Liver (tissue), 9 donors: ENCODE measurements around the gene SUB1. TPM values are rescaled to one million over a fixed set of nuclear protein-coding genes. Genes with fewer than 3 reads are reported as not detected.
A peak's percentile ranks its signal among the peaks of the same experiment; 100 is the strongest.

ENCODE experiments used
- DNase-seq: peaks from one replicate; pipeline ENCODE4 v3.0.0-alpha.2; 2017; ENCODE audit warnings: low spot score
- H3K27ac ChIP-seq, 2 donors: one replicate each; pipeline ENCODE4 v1.7.0; 2013; ENCODE audit warnings: inconsistent platforms in 2 of 2, low read length in 2 of 2, control low read depth in 1 of 2, low read depth in 1 of 2, mild to moderate bottlenecking in 1 of 2
- H3K27me3 ChIP-seq, 4 donors: one replicate each; pipeline versions ENCODE4 v1.6.1 to v1.7.0; 2013; ENCODE audit warnings: low read length in 3 of 4, inconsistent platforms in 1 of 4, mild to moderate bottlenecking in 1 of 4, moderate library complexity in 1 of 4; ENCODE audit not compliant: control insufficient read depth in 4 of 4, insufficient read depth in 4 of 4
- H3K36me3 ChIP-seq, 4 donors: one replicate each; pipeline versions ENCODE4 v1.6.1 to v1.7.0; 2013; ENCODE audit warnings: low read length in 3 of 4, mild to moderate bottlenecking in 3 of 4, low read depth in 1 of 4, moderate library complexity in 1 of 4; ENCODE audit not compliant: control insufficient read depth in 4 of 4, insufficient read depth in 3 of 4
- H3K4me1 ChIP-seq, 4 donors: one replicate each; pipeline versions ENCODE4 v1.6.1 to v1.7.0; 2013; ENCODE audit warnings: low read length in 3 of 4, mild to moderate bottlenecking in 3 of 4, moderate library complexity in 1 of 4; ENCODE audit not compliant: control insufficient read depth in 4 of 4, insufficient read depth in 4 of 4
- H3K4me3 ChIP-seq, 3 donors: one replicate each; pipeline versions ENCODE4 v1.6.1 to v1.7.0; 2013; ENCODE audit warnings: low read length in 3 of 3, control low read depth in 1 of 3, low read depth in 1 of 3, mild to moderate bottlenecking in 1 of 3
- H3K9ac ChIP-seq, 2 donors: one replicate each; pipeline ENCODE4 v1.7.0; 2013; ENCODE audit warnings: low read length in 2 of 2, mild to moderate bottlenecking in 2 of 2, moderate library complexity in 2 of 2, control low read depth in 1 of 2, low read depth in 1 of 2
- H3K9me3 ChIP-seq, 4 donors: one replicate each; pipeline versions ENCODE4 v1.6.1 to v1.7.0; 2013; ENCODE audit warnings: low read length in 3 of 4; ENCODE audit not compliant: control insufficient read depth in 4 of 4
- ATF3 ChIP-seq: IDR thresholded peaks from 2 replicates; pipeline ENCODE4 v1.6.1; 2016; ENCODE audit warnings: antibody characterized with exemption
- FOXA1 ChIP-seq: IDR thresholded peaks from 2 replicates; pipeline ENCODE4 v1.6.1; 2016; ENCODE audit warnings: antibody characterized with exemption
- FOXA2 ChIP-seq: IDR thresholded peaks from 2 replicates; pipeline ENCODE4 v1.6.1; 2016; ENCODE audit warnings: antibody characterized with exemption
- GABPA ChIP-seq, 2 donors: IDR thresholded peaks in 1 of 2; conservative IDR thresholded peaks in 1 of 2; 2 replicates each; pipeline ENCODE4 v1.6.1; 2016; ENCODE audit warnings: antibody characterized with exemption in 2 of 2, mild to moderate bottlenecking in 1 of 2, moderate library complexity in 1 of 2
- HNF4A ChIP-seq, 2 donors: conservative IDR thresholded peaks; 2 replicates each; pipeline ENCODE4 v1.6.1; 2016; ENCODE audit warnings: antibody characterized with exemption in 2 of 2, mild to moderate bottlenecking in 2 of 2
- HNF4G ChIP-seq: IDR thresholded peaks from 2 replicates; pipeline ENCODE4 v1.6.1; 2016; ENCODE audit warnings: antibody characterized with exemption
- JUND ChIP-seq, 2 donors: IDR thresholded peaks; 2 replicates each; pipeline ENCODE4 v1.6.1; 2016; ENCODE audit warnings: antibody characterized with exemption in 2 of 2
- NR2F2 ChIP-seq: IDR thresholded peaks from 2 replicates; pipeline ENCODE4 v1.6.1; 2016; ENCODE audit warnings: antibody characterized with exemption
- REST ChIP-seq: IDR thresholded peaks from 2 replicates; pipeline ENCODE4 v1.6.1; 2016; ENCODE audit warnings: antibody characterized with exemption, mild to moderate bottlenecking
- RXRA ChIP-seq, 2 donors: IDR thresholded peaks; 2 replicates each; pipeline ENCODE4 v1.6.1; 2017 to 2018; ENCODE audit warnings: antibody characterized with exemption in 2 of 2, mild to moderate bottlenecking in 1 of 2
- TAF1 ChIP-seq: conservative IDR thresholded peaks from 2 replicates; pipeline ENCODE4 v1.6.1; 2016; ENCODE audit warnings: antibody characterized with exemption, mild to moderate bottlenecking
- WGBS: extraction: QIAGEN DNeasy Blood & Tissue Kit; methylation state at CpG from one replicate; pipeline ENCODE4 v1.1.7; 2013; 5-methylcytosine and 5-hydroxymethylcytosine counted together
- polyA plus RNA-seq, 2 donors: library from polyadenylated mRNA; stranded (reverse) in 1 of 2; unstranded in 1 of 2; fragments of 200-250 nt in 1 of 2; fragments of >200 nt in 1 of 2; fragmentation: Nextera tagmentation in 1 of 2; extraction: Ambion mirVana in 1 of 2; gene quantifications; one replicate each; pipeline versions ENCODE4 v1.2.1 to v1.2.3, GENCODE V29; 2013 to 2015
- total RNA-seq, 2 donors: library from RNA; depleted of rRNA; stranded (reverse); fragments of >200 nt; gene quantifications; one replicate each; pipeline ENCODE4 v1.2.3, GENCODE V29; 2014
- TF ChIP-seq, protein P1 (sequence below): fragments of 150-350 bp; IDR thresholded peaks from 2 replicates; pipeline ENCODE4 v1.5.1; 2017; ENCODE audit warnings: improper control_type of control experiment, low read depth, low read length; ENCODE audit not compliant: missing input control
- donor health status: healthy.
- donor health status: healthy.
- donor health status: healthy.
- donor health status: healthy.
- donor health status: healthy.

Gene SUB1
- total and polyA plus RNA-seq, 4 donors: 51.8 to 238 (median 60.3) TPM

DNA sequence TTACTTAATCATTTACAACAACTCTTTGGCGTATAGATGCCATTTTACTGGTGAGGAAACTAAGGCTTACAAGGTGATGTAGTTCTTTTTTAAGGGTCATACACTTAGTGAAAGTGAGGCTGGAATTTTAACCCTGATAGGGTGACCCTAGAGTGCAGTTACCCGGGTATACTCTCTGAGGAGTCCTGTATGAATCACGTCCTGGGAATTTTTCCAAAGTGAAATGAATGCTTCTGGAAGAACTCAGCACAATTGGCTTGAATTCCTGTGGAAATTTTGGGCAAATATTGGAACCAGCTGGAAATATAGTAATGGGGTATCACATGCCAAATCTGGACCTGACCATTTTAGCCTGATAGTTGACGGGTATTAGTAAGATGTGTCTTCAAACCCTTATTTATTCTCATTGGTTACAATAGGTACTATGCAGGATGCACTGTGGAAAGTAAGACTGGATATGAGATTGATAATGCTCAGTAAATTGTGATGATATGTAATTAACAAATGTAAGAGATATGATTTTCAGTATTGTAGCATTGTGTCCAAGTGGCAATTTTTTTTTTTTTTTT is 14.8 kb downstream of the SUB1 start:
- TF ChIP-seq, protein P1, sequence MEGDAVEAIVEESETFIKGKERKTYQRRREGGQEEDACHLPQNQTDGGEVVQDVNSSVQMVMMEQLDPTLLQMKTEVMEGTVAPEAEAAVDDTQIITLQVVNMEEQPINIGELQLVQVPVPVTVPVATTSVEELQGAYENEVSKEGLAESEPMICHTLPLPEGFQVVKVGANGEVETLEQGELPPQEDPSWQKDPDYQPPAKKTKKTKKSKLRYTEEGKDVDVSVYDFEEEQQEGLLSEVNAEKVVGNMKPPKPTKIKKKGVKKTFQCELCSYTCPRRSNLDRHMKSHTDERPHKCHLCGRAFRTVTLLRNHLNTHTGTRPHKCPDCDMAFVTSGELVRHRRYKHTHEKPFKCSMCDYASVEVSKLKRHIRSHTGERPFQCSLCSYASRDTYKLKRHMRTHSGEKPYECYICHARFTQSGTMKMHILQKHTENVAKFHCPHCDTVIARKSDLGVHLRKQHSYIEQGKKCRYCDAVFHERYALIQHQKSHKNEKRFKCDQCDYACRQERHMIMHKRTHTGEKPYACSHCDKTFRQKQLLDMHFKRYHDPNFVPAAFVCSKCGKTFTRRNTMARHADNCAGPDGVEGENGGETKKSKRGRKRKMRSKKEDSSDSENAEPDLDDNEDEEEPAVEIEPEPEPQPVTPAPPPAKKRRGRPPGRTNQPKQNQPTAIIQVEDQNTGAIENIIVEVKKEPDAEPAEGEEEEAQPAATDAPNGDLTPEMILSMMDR: no peak
- TF ChIP-seq GABPA (IDR thresholded peaks at IDR 0.05 in 1 of 2, conservative IDR thresholded peaks at IDR 0.05 in 1 of 2) (no peak), NR2F2 (peak; percentile 53), JUND (IDR thresholded peaks at IDR 0.05) (peak; percentile 14 to 33), HNF4A (conservative IDR thresholded peaks at IDR 0.05) (no peak)
- Histone ChIP-seq H3K4me3 (no peak overlapping the region), H3K9ac (no peak overlapping the region), H3K27me3 (no peaks in the 10 kb centered on the region), H3K9me3 (no peaks in the 10 kb centered on the region), H3K4me1 (no peaks in the 10 kb centered on the region), H3K36me3 (peaks cover 6 to 48% (median 29%) of the 10 kb centered on the region in 4 donors), H3K27ac (no peak overlapping the region)
- whole genome bisulfite sequencing: 80% methylated on average over 4 of the region's 4 CpGs
- no peak for DNase-seq

GRCh38 chr5:32601623-32602295 is 16.4 kb downstream of the SUB1 start:
- Histone ChIP-seq H3K27ac (no peak overlapping the region), H3K36me3 (peaks cover 4 to 35% (median 26%) of the 10 kb centered on the region in 4 donors)

GRCh38 chr5:32602906-32603305 is 17.5 kb downstream of the SUB1 start:
- Histone ChIP-seq H3K4me3 (no peak overlapping the region), H3K27ac (no peak overlapping the region), H3K36me3 (peaks cover 3 to 35% (median 23%) of the 10 kb centered on the region in 4 donors), H3K27me3 (no peaks in the 10 kb centered on the region), H3K4me1 (no peaks in the 10 kb centered on the region), H3K9me3 (no peaks in the 10 kb centered on the region), H3K9ac (no peak overlapping the region)
- 95% methylated on average over 2 of the region's 2 CpGs for WGBS
- TF ChIP-seq RXRA (IDR thresholded peaks at IDR 0.05) (no peak), REST (no peak), TAF1 (no peak), HNF4G (no peak), FOXA1 (no peak), ATF3 (no peak)
- TF ChIP-seq, protein P1: no peak
- no peak for DNase-seq

More at GRCh38 chr5:32601623-32602295, 16.4 kb downstream of the SUB1 start:
- no peaks in the 10 kb centered on the region for H3K27me3 ChIP-seq
- H3K4me3 ChIP-seq: no peak overlapping the region
- TF ChIP-seq FOXA2 (no peak), RXRA (IDR thresholded peaks at IDR 0.05) (peak in 1 of 2 donors; percentile 23)
- DNase-seq: no peak
- H3K9ac ChIP-seq: no peak overlapping the region
- H3K4me1 ChIP-seq: no peaks in the 10 kb centered on the region
- H3K9me3 ChIP-seq: no peaks in the 10 kb centered on the region
- 76% methylated on average over 1 of the region's 1 CpG for WGBS
